Endodermal cell (in vitro differentiated cells): ENCODE data around the gene RAB4A. TPM values are rescaled to one million over a fixed set of nuclear protein-coding genes. Genes with fewer than 3 reads are reported as not detected.

ENCODE experiments used
- DNase-seq: peaks from one replicate; pipeline ENCODE4 v3.0.0-alpha.2; 2017
- H3K27ac ChIP-seq: 2 replicates; pipeline ENCODE4 v1.5.1; 2013; ENCODE audit warnings: mild to moderate bottlenecking, low read depth, low read length, moderate library complexity
- H3K27me3 ChIP-seq: 2 replicates; pipeline ENCODE4 v1.6.1; 2013; ENCODE audit warnings: mild to moderate bottlenecking, low read length, moderate library complexity; ENCODE audit not compliant: insufficient read depth, control insufficient read depth, poor library complexity, severe bottlenecking
- H3K36me3 ChIP-seq: 2 replicates; pipeline ENCODE4 v1.7.0; 2013; ENCODE audit warnings: mild to moderate bottlenecking, low read length, moderate library complexity; ENCODE audit not compliant: control insufficient read depth, insufficient read depth
- H3K4me1 ChIP-seq: one replicate; pipeline ENCODE4 v1.7.0; 2013; ENCODE audit warnings: low read length; ENCODE audit not compliant: control insufficient read depth, insufficient read depth
- H3K4me3 ChIP-seq: 2 replicates; pipeline ENCODE4 v1.5.1; 2013; ENCODE audit warnings: mild to moderate bottlenecking, low read length, moderate library complexity
- H3K9ac ChIP-seq: 2 replicates; pipeline ENCODE4 v1.6.1; 2013; ENCODE audit warnings: mild to moderate bottlenecking, low read length, moderate library complexity; ENCODE audit not compliant: poor library complexity, severe bottlenecking; ENCODE audit errors: extremely low read depth
- H3K9me3 ChIP-seq: 2 replicates; pipeline ENCODE4 v1.6.1; 2013; ENCODE audit warnings: mild to moderate bottlenecking, low read length, moderate library complexity; ENCODE audit not compliant: control insufficient read depth
- H3K27ac Mint-ChIP-seq: 2 replicates; pipeline ENCODE4 v1.8.0; 2020; ENCODE audit warnings: mixed read lengths
- H3K27me3 Mint-ChIP-seq: 2 replicates; pipeline ENCODE4 v1.8.0; 2021; ENCODE audit warnings: mild to moderate bottlenecking, mixed read lengths; ENCODE audit not compliant: insufficient read depth
- H3K36me3 Mint-ChIP-seq: 2 replicates; pipeline ENCODE4 v1.8.0; 2020; ENCODE audit warnings: low read depth, mixed read lengths
- H3K4me1 Mint-ChIP-seq: 2 replicates; pipeline ENCODE4 v1.8.0; 2020; ENCODE audit warnings: mixed read lengths
- H3K4me3 Mint-ChIP-seq: 2 replicates; pipeline ENCODE4 v1.8.0; 2020; ENCODE audit warnings: mild to moderate bottlenecking, moderate library complexity, mixed read lengths
- H3K9me3 Mint-ChIP-seq: 2 replicates; pipeline ENCODE4 v1.8.0; 2020; ENCODE audit warnings: mild to moderate bottlenecking, mixed read lengths
- WGBS, 2 experiments: methylation state at CpG; one replicate each; pipeline versions ENCODE4 v1.1.5 to v1.1.7; 2013; ENCODE audit warnings: missing lambda C conversion rate in 2 of 2, mixed read lengths in 1 of 2; ENCODE audit not compliant: insufficient coverage in 1 of 2, insufficient read length in 1 of 2; 5-methylcytosine and 5-hydroxymethylcytosine counted together
- total RNA-seq, 2 donors: library from RNA; stranded (reverse); fragmentation: NEBNext Ultra II Directional in 1 of 2; extraction: Animal tissue kit (Norgen Biotek cat#: 25700) in 1 of 2; gene quantifications; 2 replicates in 1 of 2; 3 replicates in 1 of 2; pipeline ENCODE4 v1.2.1, GENCODE V29; 2021
- TF ChIP-seq, protein P1 (sequence below): fragments of 200-600 bp; sonication (generic); conservative IDR thresholded peaks from 2 replicates; pipeline ENCODE4 v1.5.0; 2021; ENCODE audit warnings: antibody characterized with exemption, mild to moderate bottlenecking

RAB4A gene
- total RNA-seq, 2 donors from 2014 or later = 46.2 to 48.9 TPM

DNA sequence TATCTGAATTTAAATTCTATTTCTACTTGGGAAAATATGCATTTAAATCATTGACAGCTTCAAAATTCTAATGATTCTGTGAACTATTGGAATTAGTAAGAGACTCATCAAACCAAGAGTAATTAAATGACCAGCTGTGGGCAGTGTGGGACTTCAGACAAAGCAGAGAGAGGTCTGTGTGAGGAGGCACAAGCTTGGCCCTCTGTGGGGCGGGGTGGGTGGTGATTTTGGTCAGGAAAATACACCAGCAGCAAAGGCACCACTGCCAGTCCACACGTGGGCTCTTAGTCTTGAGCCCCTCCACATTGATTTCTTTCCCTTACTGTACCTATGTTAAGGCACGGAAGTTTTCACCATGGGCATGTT lies 39.2 kb upstream of the RAB4A start:
- Histone ChIP-seq H3K9me3 (no peaks in the 10 kb centered on the region), H3K36me3 (no peaks in the 10 kb centered on the region), H3K27ac (no peak overlapping the region), H3K9ac (no peak overlapping the region), H3K4me3 (no peak overlapping the region), H3K4me1 (peaks cover 12% of the 10 kb centered on the region), H3K27me3 (peaks cover 14% of the 10 kb centered on the region)
- DNase-seq = no peak
- Mint-ChIP-seq H3K4me3 (no peak overlapping the region), H3K4me1 (peaks cover 50% of the 10 kb centered on the region), H3K27me3 (peaks cover 12% of the 10 kb centered on the region), H3K9me3 (no peaks in the 10 kb centered on the region), H3K27ac (peak overlapping the region; percentile 24), H3K36me3 (no peaks in the 10 kb centered on the region)
- TF ChIP-seq, protein P1, sequence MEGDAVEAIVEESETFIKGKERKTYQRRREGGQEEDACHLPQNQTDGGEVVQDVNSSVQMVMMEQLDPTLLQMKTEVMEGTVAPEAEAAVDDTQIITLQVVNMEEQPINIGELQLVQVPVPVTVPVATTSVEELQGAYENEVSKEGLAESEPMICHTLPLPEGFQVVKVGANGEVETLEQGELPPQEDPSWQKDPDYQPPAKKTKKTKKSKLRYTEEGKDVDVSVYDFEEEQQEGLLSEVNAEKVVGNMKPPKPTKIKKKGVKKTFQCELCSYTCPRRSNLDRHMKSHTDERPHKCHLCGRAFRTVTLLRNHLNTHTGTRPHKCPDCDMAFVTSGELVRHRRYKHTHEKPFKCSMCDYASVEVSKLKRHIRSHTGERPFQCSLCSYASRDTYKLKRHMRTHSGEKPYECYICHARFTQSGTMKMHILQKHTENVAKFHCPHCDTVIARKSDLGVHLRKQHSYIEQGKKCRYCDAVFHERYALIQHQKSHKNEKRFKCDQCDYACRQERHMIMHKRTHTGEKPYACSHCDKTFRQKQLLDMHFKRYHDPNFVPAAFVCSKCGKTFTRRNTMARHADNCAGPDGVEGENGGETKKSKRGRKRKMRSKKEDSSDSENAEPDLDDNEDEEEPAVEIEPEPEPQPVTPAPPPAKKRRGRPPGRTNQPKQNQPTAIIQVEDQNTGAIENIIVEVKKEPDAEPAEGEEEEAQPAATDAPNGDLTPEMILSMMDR = peak; percentile 29
- WGBS, 2 experiments = 73 to 77% methylated on average over 3 of the region's 3 CpGs

DNA sequence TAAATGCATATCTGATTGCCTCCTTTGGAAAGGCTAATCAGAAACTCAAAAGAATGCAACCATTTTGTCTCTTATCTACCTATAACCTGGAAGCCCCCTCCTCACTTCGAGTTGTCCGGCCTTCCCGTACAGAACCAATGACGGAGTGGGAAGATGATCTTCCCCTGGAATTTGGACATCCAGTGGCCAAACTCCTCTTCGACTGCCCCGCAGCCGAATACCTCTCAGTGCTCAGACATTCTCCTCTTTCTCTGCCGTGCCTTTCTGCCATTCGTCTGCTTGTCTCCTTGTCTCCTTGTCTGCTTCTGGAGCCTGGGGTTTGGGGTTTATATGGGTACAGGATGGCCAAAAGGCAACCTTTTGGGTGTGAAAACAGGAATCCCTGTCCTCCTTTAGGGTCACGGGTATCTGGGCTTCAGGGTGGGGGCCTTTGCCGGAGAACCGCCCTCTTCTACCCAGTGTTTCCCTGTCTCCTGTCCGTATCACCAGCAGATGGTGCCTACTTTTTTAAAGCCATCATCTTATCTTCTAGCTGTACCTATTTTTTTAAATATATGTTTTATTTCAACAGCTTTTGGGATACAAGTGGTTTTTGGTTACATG lies 35.9 kb upstream of the RAB4A start:
- Histone ChIP-seq H3K9ac (no peak overlapping the region), H3K4me1 (peaks cover 11% of the 10 kb centered on the region), H3K27ac (no peak overlapping the region), H3K27me3 (peaks cover 5% of the 10 kb centered on the region), H3K36me3 (no peaks in the 10 kb centered on the region), H3K4me3 (no peak overlapping the region), H3K9me3 (no peaks in the 10 kb centered on the region)
- H3K4me3 Mint-ChIP-seq = no peak overlapping the region
- peaks cover 6% of the 10 kb centered on the region for H3K9me3 Mint-ChIP-seq
- H3K4me1 Mint-ChIP-seq = peaks cover 33% of the 10 kb centered on the region
- 93% methylated on average over 12 to 13 of the region's 13 CpGs for WGBS, 2 experiments
- TF ChIP-seq, protein P1 = no peak
- no peak overlapping the region for H3K27ac Mint-ChIP-seq
- DNase-seq = no peak
- peaks cover 6% of the 10 kb centered on the region for H3K27me3 Mint-ChIP-seq
- H3K36me3 Mint-ChIP-seq = peaks cover 2% of the 10 kb centered on the region

DNA sequence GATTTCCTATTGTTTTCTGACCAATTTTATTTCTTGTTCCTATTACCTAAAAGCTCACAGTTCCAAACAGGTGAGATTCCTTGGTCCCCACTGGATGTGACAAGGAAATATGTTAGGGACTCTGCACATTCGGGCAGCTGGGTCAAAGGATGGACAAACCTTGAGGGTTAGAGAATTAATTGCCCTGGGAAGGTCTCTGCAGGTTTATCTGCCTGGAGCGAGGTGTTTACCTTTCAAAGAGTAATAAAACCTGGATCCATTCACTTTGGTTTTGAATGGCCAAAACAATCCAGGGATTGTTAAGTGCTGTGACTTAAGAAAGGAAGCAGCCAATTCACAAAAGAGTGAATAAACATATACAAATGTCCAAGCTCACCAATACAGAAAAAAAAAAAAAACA lies 33.6 kb upstream of the RAB4A start:
- Histone ChIP-seq H3K9me3 (no peaks in the 10 kb centered on the region), H3K27me3 (no peaks in the 10 kb centered on the region), H3K36me3 (no peaks in the 10 kb centered on the region), H3K9ac (no peak overlapping the region), H3K4me3 (no peak overlapping the region), H3K27ac (no peak overlapping the region), H3K4me1 (peaks cover 3% of the 10 kb centered on the region)
- Mint-ChIP-seq H3K4me3 (no peak overlapping the region), H3K27me3 (no peaks in the 10 kb centered on the region), H3K9me3 (peaks cover 7% of the 10 kb centered on the region), H3K27ac (no peak overlapping the region), H3K4me1 (peaks cover 15% of the 10 kb centered on the region), H3K36me3 (peaks cover 2% of the 10 kb centered on the region)
- no peak for DNase-seq
- TF ChIP-seq, protein P1 = no peak
- WGBS, 2 experiments = 71 to 74% methylated on average over 1 to 2 of the region's 2 CpGs
